Stimulated activated CD4-positive, alpha-beta T cell treated with anti-CD3 and anti-CD28 coated beads, TNF-alpha, amount 100 ng/mL, for 24 hours (primary cell): ENCODE results near the gene OR1F1.
A peak's percentile ranks its signal among the peaks of the same experiment; 100 is the strongest.
"Not testable (repeated sequence)": the region's sequence is repeated elsewhere in the genome, so short reads cannot be mapped to it uniquely, and the experiment has no call there.

ENCODE experiments used
- DNase-seq, 3 experiments: peaks; one replicate each; pipeline ENCODE4 v3.0.0-alpha.2; 2020; ENCODE audit warnings: low read depth in 3 of 3

The OR1F1 gene

GRCh38 chr16:3198334-3199072 is 10.5 kb downstream of the OR1F1 start:
- no peak for DNase-seq

GRCh38 chr16:3202903-3203539 is 15.0 kb downstream of the OR1F1 start:
- no peak for DNase-seq

DNA sequence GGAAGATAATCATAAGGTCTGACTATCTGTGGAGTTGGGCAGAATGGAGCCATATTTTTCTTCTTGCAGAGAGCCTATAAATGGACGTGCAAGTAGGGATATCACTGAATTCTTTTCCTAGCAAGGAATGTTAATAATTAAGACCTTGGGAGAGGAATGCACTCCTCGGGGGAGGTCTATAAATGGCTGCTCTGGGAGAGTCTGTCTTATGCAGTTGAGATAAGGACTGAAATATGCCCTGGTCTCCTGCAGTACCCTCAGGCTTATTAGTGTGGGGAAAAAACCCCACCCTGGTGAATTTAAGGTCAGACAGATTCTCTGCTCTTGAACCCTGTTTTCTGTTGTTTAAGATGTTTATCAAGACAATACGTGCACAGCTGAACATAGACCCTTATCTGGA is 17.9 kb downstream of the OR1F1 start:
- not testable (repeated sequence) for DNase-seq

GRCh38 chr16:3207086-3207953 is 19.3 kb downstream of the OR1F1 start:
- DNase-seq: no peak

DNA sequence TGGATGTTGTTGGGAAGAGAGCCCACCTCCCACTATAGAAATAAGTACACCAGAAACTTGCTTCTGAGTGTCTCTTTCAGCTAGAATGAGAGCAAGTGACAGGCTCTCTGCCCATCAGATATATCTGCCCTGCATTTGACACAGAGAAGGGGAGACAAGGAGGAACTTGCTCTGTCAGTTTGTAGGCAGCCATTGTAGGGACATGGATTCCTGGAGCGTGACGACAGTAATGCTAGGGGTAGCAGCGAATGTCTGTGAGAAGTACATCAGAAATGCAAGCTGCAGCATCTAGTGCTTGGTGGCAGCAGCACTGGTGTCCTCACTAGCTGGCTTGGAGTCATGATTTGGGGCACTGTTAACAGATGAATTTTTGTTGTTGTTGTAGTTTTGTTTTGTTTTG is 24.0 kb downstream of the OR1F1 start:
- DNase-seq: no peak

DNA sequence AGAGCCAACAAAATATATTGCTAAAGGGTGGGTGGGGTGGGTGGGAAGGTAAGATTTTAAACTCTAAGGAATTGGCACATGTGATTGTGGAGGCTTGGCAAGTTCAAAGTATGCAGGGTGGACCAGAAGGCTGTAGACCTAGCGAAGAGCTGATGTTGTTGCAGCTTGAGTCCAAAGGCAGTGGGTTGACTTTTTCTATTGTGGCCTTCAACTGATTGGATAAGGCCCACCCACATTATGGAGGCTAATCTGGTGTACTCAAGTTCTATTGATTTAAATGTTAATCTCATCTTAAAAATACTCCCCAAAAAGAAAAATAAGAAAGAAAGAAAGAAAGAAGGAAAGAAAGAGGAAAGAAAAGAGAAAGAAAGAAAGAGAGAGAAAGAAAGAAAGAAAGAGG is 24.6 kb downstream of the OR1F1 start:
- no peak for DNase-seq

GRCh38 chr16:3214904-3215600 is 27.0 kb downstream of the OR1F1 start:
- DNase-seq: no peak

GRCh38 chr16:3215601-3216262 is 27.7 kb downstream of the OR1F1 start:
- no peak for DNase-seq

- no peak for DNase-seq
Observed at GRCh38 chr16:3216263-3216640, 28.2 kb downstream of the OR1F1 start.

GRCh38 chr16:3220839-3221238 is 32.8 kb downstream of the OR1F1 start:
- no peak for DNase-seq

DNA sequence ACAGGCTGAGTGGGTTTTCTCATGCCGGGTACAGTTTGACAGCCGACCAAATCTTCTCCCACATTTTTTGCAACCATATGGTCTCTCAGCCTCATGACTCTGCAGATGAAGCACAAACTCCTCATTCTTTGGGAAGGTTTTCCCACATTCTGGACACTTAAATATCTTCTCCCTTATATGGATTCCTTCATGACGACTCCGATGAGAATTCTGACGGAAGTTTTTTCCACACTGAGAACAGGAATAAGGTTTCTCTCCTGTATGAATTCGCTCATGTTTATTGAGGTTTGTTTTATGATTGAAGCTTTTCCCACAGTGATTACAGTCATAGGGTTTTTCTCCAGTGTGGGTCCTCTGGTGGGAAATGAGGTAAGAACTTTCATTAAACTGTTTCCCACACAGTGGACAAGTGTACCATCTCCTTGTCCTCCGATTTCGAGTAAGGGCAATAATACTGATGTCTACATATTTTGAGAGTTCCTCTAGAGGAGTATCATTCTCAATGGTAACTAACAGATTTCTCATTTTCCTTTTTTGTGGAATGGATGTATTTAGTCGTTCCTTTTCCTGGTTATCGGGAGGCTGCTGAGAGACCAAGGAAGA is 36.0 kb downstream of the OR1F1 start:
- DNase-seq: no peak

GRCh38 chr16:3234543-3234856 is 46.5 kb downstream of the OR1F1 start:
- DNase-seq: peak in 1 of 3 experiments; percentile 6

GRCh38 chr16:3234857-3235561 is 47.0 kb downstream of the OR1F1 start, which contains the start of gene ZNF200:
Gene ZNF200, minus strand, starts transcription at chr16:3235158. Its CDS starts 1,403 bp downstream, at chr16:3233755.
- peak; percentile 85 to 94 (median 87) for DNase-seq

DNA sequence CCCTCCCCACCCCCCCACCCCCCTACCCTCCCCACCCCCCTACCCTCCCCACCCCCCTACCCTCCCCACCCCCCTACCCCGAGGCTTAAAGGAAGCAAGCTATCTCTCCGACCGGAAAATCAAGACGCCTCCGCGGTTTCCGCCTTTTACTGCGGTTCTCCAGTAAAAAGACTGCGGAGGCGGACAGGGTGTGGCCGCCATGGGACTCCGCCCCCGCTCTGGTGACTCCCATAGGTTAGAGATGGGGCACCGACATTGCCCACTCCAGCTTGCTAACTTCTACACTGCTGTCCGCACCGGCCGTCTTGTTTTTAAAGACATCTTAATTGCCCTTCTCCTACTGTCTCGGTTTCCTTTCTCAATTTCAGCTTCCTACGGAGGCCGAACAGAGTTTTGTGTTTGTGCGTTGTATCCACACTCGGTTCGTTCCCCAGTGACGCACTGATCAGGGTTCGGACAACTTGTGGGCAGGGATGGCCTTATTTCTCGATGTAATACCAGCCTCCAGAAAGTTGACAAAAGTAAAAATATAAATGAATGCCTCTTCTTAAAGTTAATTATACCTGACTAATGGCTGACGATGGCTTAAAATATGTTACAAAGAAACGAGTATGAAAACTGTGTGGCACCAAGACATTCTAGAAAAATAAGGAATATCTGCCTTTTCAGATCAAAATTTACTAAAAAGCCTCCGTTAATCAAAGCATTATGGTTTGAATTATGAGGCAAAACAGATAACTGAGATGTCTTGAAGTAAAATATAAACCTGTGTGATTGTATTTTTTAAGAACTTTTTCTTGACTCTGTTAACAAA is 48.1 kb downstream of the OR1F1 start:
- peak in 1 of 3 experiments; percentile 21 for DNase-seq

GRCh38 chr16:3241761-3242160 is 53.8 kb downstream of the OR1F1 start:
- no peak for DNase-seq

DNA sequence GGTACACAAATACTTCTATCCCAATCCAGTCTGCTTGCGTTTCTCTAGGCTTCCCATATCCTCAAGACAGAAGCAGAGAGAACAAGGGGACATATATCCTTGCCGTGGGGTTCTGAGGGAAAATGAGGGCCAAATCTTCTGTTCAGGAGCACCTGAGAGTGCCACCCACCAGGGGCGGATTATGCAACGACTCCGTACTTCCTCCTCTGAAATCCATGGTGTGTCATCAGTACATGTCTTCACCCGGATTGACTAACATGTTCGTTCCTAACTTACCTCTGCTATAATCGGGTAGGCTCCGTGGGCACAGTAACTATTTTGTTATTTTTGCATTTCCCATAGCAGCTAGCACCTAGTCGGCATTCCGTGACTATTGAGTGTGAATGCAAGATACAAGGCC is 54.7 kb downstream of the OR1F1 start:
- no peak for DNase-seq

GRCh38 chr16:3243882-3244281 is 55.9 kb downstream of the OR1F1 start:
- DNase-seq: no peak

- no peak for DNase-seq
Observed at GRCh38 chr16:3246002-3246401, 58.0 kb downstream of the OR1F1 start.

- no peak for DNase-seq
Observed at GRCh38 chr16:3246876-3247275, 58.9 kb downstream of the OR1F1 start.

GRCh38 chr16:3248596-3248995 is 60.6 kb downstream of the OR1F1 start:
- DNase-seq: no peak
